Measurements from ENCODE around the gene KIRREL3. TPM values are rescaled to one million over a fixed set of nuclear protein-coding genes. Genes with fewer than 3 reads are reported as not detected.

Gene KIRREL3
- total RNA-seq, 4 donors from 2014 or later: 0.82 to 15.7 (median 1.4) TPM; not detected in 1

DNA sequence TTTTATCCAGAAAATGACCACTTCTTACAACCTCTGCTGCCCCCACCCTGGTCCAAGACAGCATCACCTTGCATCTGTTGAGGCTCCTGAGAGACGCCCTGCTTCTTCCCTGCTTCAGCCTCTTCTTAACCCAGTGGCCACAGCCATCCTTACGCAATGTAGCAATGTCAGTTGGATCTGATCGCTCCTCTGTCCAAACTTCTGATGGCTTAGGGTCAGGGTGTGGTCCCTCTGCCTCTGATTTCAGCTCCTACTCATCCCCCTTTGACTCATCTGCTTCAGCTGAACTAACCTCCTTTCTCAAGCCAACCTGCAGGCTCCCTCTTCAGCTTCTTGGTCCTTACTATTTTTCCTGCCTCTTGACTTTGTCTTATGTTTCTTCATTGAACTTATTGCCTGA, 280.8 kb downstream of the KIRREL3 start:
- in situ Hi-C loops (cut with MboI; ENCODE audit: low pct_ligation_motif_present in 1 of 4, low pct_unique_long_range_greater_than_20kb in 1 of 4, low sequenced_read_pairs in 3 of 4): loop anchor here (5.0 to 25.0 kb wide), 3 partner anchors 268 to 275 kb away; no protein-coding TSS in a partner anchor

DNA sequence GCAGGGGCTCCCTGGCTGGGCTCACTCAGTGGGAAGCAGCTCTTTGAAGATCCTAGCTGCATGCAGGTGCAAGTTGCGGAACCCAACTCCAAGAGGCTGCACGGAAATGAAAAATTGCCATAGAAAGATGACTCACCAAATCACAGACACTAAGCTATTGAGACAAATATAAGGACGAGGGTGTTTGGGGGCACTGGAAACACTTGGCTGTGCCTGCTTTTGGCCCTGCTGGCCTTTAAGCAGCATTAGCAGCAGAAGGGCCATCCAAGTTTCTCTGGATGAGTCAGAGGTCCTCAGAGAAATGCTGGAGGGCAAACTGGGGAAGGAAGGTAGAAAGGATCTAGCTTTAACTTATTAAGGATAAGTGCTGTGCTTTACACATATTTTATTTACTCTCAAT, 282.3 kb downstream of the KIRREL3 start:
- 83% methylated on average over 3 of the region's 3 CpGs; no CpG with 5 or more reads in 1 of the 2 donors for WGBS, 2 donors (ENCODE audit: low coverage in 1 of 2)
- no peak overlapping the region for H3K4me3 ChIP-seq
- no peaks in the 10 kb centered on the region for H3K9me3 ChIP-seq
- TF ChIP-seq POLR2A (IDR thresholded peaks at IDR 0.05) (no peak), POLR2AphosphoS5 (IDR thresholded peaks at IDR 0.05) (no peak), EP300 (IDR thresholded peaks at IDR 0.05; ENCODE audit: low read depth) (no peak)
- TF ChIP-seq, protein P1, sequence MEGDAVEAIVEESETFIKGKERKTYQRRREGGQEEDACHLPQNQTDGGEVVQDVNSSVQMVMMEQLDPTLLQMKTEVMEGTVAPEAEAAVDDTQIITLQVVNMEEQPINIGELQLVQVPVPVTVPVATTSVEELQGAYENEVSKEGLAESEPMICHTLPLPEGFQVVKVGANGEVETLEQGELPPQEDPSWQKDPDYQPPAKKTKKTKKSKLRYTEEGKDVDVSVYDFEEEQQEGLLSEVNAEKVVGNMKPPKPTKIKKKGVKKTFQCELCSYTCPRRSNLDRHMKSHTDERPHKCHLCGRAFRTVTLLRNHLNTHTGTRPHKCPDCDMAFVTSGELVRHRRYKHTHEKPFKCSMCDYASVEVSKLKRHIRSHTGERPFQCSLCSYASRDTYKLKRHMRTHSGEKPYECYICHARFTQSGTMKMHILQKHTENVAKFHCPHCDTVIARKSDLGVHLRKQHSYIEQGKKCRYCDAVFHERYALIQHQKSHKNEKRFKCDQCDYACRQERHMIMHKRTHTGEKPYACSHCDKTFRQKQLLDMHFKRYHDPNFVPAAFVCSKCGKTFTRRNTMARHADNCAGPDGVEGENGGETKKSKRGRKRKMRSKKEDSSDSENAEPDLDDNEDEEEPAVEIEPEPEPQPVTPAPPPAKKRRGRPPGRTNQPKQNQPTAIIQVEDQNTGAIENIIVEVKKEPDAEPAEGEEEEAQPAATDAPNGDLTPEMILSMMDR (IDR thresholded peaks at IDR 0.05): no peak
- H3K4me1 ChIP-seq: no peaks in the 10 kb centered on the region
- intact Hi-C loops (cut with DNase I; ENCODE audit: low total_unique reads) (loop anchor here (10.0 kb wide), 1 partner anchor 267 kb away; no protein-coding TSS in a partner anchor), in situ Hi-C loops (cut with MboI; ENCODE audit: low pct_ligation_motif_present in 1 of 4, low pct_unique_long_range_greater_than_20kb in 1 of 4, low sequenced_read_pairs in 3 of 4) (loop anchor here (5.0 to 25.0 kb wide), 3 partner anchors 269 to 277 kb away; no protein-coding TSS in a partner anchor)
- no peaks in the 10 kb centered on the region for H3K36me3 ChIP-seq
- no peak for DNase-seq
- no peaks in the 10 kb centered on the region for H3K27me3 ChIP-seq
- no peak overlapping the region for H3K27ac ChIP-seq

More for the DNA sequence above, 280.8 kb downstream of the KIRREL3 start:
- H3K36me3 ChIP-seq: no peaks in the 10 kb centered on the region
- WGBS, 2 donors (ENCODE audit: low coverage in 1 of 2): 89 to 92% methylated on average over 3 of the region's 3 CpGs
- no peak overlapping the region for H3K4me3 ChIP-seq
- intact Hi-C loops (cut with DNase I; ENCODE audit: low total_unique reads): loop anchor here (10.0 kb wide), 1 partner anchor 265 kb away; no protein-coding TSS in a partner anchor
- H3K27ac ChIP-seq: no peak overlapping the region
- no peaks in the 10 kb centered on the region for H3K4me1 ChIP-seq
- no peak for DNase-seq
- H3K9me3 ChIP-seq: no peaks in the 10 kb centered on the region
- H3K27me3 ChIP-seq: no peaks in the 10 kb centered on the region
- TF ChIP-seq, protein P1 (IDR thresholded peaks at IDR 0.05): no peak
- TF ChIP-seq EP300 (IDR thresholded peaks at IDR 0.05; ENCODE audit: low read depth): no peak
- TF ChIP-seq POLR2A (IDR thresholded peaks at IDR 0.05): no peak
- no peak for TF ChIP-seq POLR2AphosphoS5 (IDR thresholded peaks at IDR 0.05)

DNA sequence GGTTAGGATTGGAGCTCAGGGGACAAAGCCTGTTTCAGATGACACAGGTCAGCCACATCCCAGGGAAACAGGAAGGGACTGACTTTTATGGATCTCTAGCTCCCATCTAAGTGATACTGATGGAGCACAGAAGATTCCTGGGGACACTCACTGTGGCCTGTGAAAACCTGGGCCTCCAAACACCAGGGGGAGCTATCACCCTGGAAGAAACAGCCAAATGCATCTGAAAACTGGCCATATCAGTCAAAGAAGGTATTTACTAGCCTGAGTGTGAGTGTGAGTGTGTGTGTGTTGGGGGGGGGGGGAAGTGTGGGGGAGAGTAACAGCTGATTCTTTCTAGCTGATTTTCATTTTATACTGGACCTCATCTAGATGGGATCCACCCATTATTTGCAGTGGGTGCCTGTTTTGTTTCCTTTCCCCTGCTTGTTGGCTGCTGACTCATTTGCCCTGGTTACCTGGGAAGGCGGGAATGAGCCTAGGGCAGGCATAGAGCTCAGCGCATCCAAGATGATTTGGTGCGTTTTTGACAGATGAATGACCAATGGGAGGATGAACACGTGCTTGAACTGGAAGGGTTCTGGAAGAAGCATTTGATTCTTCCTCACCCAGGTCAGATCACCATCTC, 284.0 kb downstream of the KIRREL3 start:
- no peak for TF ChIP-seq EP300 (IDR thresholded peaks at IDR 0.05; ENCODE audit: low read depth)
- no peak for TF ChIP-seq POLR2A (IDR thresholded peaks at IDR 0.05)
- TF ChIP-seq, protein P1 (IDR thresholded peaks at IDR 0.05): peak; percentile 34 to 58 (median 52)
- no peak for TF ChIP-seq POLR2AphosphoS5 (IDR thresholded peaks at IDR 0.05)
- Histone ChIP-seq H3K27ac (no peak overlapping the region), H3K4me1 (no peaks in the 10 kb centered on the region), H3K36me3 (no peaks in the 10 kb centered on the region), H3K9me3 (no peaks in the 10 kb centered on the region), H3K4me3 (no peak overlapping the region), H3K27me3 (peaks cover 9% of the 10 kb centered on the region)
- 53 to 63% methylated on average over 4 of the region's 4 CpGs for WGBS, 2 donors (ENCODE audit: low coverage in 1 of 2)
- peak; percentile 55 for DNase-seq
- intact Hi-C loops (cut with DNase I; ENCODE audit: low total_unique reads) (loop anchor here (10.0 kb wide), 1 partner anchor 268 kb away; no protein-coding TSS in a partner anchor), in situ Hi-C loops (cut with MboI; ENCODE audit: low pct_ligation_motif_present in 1 of 4, low pct_unique_long_range_greater_than_20kb in 1 of 4, low sequenced_read_pairs in 3 of 4) (loop anchor here (5.0 to 25.0 kb wide), 3 partner anchors 271 to 278 kb away; no protein-coding TSS in a partner anchor)

DNA sequence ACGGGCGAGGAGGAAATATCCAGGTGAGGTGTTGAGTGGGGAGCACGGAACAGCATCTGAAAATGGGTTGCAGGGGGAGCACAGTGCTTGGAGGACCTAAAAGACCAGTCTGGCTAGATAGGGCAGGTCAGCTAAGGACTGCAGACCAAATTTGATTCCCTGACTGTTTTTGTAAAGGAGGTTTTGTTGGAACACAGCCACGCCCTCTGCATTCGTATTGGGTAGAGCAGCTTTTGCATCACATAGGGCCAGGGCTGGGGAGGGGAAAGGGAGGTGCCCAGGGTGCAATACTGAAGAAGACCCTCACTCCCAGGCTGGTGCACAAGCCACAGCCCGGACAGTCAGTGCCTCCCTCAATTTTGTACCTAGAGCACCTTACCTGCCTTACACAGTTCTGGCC, 286.8 kb downstream of the KIRREL3 start:
- intact Hi-C loops (cut with DNase I; ENCODE audit: low total_unique reads): loop anchor here (10.0 kb wide), 1 partner anchor 271 kb away; no protein-coding TSS in a partner anchor
- no peak for TF ChIP-seq EP300 (IDR thresholded peaks at IDR 0.05; ENCODE audit: low read depth)
- TF ChIP-seq, protein P1 (IDR thresholded peaks at IDR 0.05): no peak
- TF ChIP-seq POLR2A (IDR thresholded peaks at IDR 0.05): no peak
- no peak for TF ChIP-seq POLR2AphosphoS5 (IDR thresholded peaks at IDR 0.05)
- H3K27me3 ChIP-seq: peaks cover 16% of the 10 kb centered on the region
- no peaks in the 10 kb centered on the region for H3K9me3 ChIP-seq
- no peaks in the 10 kb centered on the region for H3K4me1 ChIP-seq
- no peak overlapping the region for H3K4me3 ChIP-seq
- in situ Hi-C loops (cut with MboI; ENCODE audit: low pct_ligation_motif_present in 1 of 4, low pct_unique_long_range_greater_than_20kb in 1 of 4, low sequenced_read_pairs in 3 of 4): loop anchor here in 3 of 4 donors (10.0 to 25.0 kb wide), 2 partner anchors 273 to 281 kb away; no protein-coding TSS in a partner anchor
- no peak for DNase-seq
- 72% methylated on average over 6 of the region's 6 CpGs; no CpG with 5 or more reads in 1 of the 2 donors for WGBS, 2 donors (ENCODE audit: low coverage in 1 of 2)
- no peak overlapping the region for H3K27ac ChIP-seq
- no peaks in the 10 kb centered on the region for H3K36me3 ChIP-seq
